MM.1S (cell line): ENCODE measurements around the gene HIP1.

Experiments
- EZH2 ChIP-seq: fragments of 300-600 bp; sonication (generic); optimal IDR thresholded peaks from 2 replicates; pipeline ENCODE3; 2017; ENCODE audit warnings: low read depth, mild to moderate bottlenecking, antibody characterized with exemption, low read length, mixed read lengths
- EZH2phosphoT487 ChIP-seq: fragments of 300-600 bp; sonication (generic); IDR thresholded peaks from 2 replicates; pipeline ENCODE4 v1.6.1; 2018; ENCODE audit warnings: antibody characterized with exemption, low read length
- TF ChIP-seq, protein P1 (sequence below): fragments of 300-600 bp; sonication (generic); IDR thresholded peaks from 2 replicates; pipeline ENCODE4 v1.5.1; 2016; ENCODE audit warnings: antibody characterized with exemption, low read length, mixed read lengths

DNA sequence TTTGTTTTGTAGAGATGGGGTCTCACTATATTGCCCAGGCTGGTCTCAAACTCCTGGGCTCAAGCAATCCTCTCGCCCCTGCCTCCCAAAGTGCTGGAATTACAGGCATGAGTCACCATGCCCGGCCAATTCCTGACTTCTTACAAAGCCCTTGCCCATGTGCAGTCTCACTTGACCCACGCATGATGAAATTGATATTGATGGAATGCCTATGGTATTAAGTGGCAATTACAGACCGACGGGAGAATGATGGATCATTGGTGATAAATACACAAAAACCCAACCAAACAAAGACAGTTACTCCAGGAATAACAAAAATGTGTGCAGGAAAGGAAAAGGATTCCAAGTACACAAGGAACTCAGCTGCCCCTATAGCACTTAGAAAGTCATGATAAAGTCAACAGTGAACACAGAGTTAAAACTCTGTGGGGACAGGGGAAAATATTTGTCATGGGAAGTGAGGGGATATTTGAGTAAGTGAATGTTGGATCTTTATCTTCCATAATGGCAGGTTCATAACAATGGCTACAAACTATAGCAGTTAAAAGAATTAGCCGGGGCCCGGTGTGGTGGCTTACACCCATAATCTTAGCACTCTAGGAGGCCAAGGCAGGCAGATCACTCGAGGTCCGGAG is 21.6 kb downstream of the HIP1 start:
- no peak for TF ChIP-seq EZH2
- TF ChIP-seq, protein P1, sequence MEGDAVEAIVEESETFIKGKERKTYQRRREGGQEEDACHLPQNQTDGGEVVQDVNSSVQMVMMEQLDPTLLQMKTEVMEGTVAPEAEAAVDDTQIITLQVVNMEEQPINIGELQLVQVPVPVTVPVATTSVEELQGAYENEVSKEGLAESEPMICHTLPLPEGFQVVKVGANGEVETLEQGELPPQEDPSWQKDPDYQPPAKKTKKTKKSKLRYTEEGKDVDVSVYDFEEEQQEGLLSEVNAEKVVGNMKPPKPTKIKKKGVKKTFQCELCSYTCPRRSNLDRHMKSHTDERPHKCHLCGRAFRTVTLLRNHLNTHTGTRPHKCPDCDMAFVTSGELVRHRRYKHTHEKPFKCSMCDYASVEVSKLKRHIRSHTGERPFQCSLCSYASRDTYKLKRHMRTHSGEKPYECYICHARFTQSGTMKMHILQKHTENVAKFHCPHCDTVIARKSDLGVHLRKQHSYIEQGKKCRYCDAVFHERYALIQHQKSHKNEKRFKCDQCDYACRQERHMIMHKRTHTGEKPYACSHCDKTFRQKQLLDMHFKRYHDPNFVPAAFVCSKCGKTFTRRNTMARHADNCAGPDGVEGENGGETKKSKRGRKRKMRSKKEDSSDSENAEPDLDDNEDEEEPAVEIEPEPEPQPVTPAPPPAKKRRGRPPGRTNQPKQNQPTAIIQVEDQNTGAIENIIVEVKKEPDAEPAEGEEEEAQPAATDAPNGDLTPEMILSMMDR, result no peak
- no peak for TF ChIP-seq EZH2phosphoT487
